Aorta (tissue), 5 donors: ENCODE measurements around the gene NKTR. TPM values are rescaled to one million over a fixed set of nuclear protein-coding genes. Genes with fewer than 3 reads are reported as not detected.

Experiments used
- ATAC-seq: fragments of 200-7000 bp; cut with Tn5 transposase; one replicate; pipeline ENCODE4 v1.9.1; 2022; ENCODE audit warnings: moderate library complexity; ENCODE audit not compliant: low FRiP score
- DNase-seq, 2 donors: peaks; one replicate each; pipeline ENCODE4 v3.0.0-alpha.2; 2020
- H3K27ac ChIP-seq, 2 donors: one replicate each; pipeline ENCODE4 v1.5.1; 2013; ENCODE audit warnings: low read length in 2 of 2, mild to moderate bottlenecking in 2 of 2, moderate library complexity in 2 of 2, control low read depth in 1 of 2, inconsistent platforms in 1 of 2, low read depth in 1 of 2
- H3K27me3 ChIP-seq, 2 donors: one replicate each; pipeline ENCODE4 v1.6.1; 2013; ENCODE audit warnings: control low read depth in 1 of 2, low read length in 1 of 2, mild to moderate bottlenecking in 1 of 2, moderate library complexity in 1 of 2; ENCODE audit not compliant: insufficient read depth in 2 of 2, control insufficient read depth in 1 of 2
- H3K36me3 ChIP-seq, 2 donors: one replicate each; pipeline ENCODE4 v1.6.1; 2013; ENCODE audit warnings: control low read depth in 1 of 2, low read length in 1 of 2, mild to moderate bottlenecking in 1 of 2; ENCODE audit not compliant: insufficient read depth in 2 of 2, control insufficient read depth in 1 of 2
- H3K4me1 ChIP-seq, 2 donors: one replicate each; pipeline ENCODE4 v1.6.1; 2013; ENCODE audit warnings: low read length in 2 of 2, control low read depth in 1 of 2, mild to moderate bottlenecking in 1 of 2, moderate library complexity in 1 of 2; ENCODE audit not compliant: insufficient read depth in 2 of 2, control insufficient read depth in 1 of 2
- H3K4me3 ChIP-seq, 2 donors: one replicate each; pipeline ENCODE4 v1.5.1; 2013; ENCODE audit warnings: low read length in 2 of 2, control low read depth in 1 of 2, mild to moderate bottlenecking in 1 of 2
- H3K9me3 ChIP-seq: one replicate; pipeline ENCODE4 v1.6.1; 2013; ENCODE audit warnings: mild to moderate bottlenecking, low read length; ENCODE audit not compliant: control insufficient read depth
- WGBS, 2 donors: extraction: QIAGEN DNeasy Blood & Tissue Kit; methylation state at CpG; one replicate each; pipeline ENCODE4 v1.1.7; 2013; 5-methylcytosine and 5-hydroxymethylcytosine counted together
- intact Hi-C, 2 donors: fragments of 100-400 bp; cut with DNase I; formaldehyde crosslinking; loops; one replicate each; pipeline versions ENCODE4 v1.14.2 to v1.15.0; 2022
- polyA plus RNA-seq, 2 donors: library from polyadenylated mRNA; stranded (reverse); fragments of 200-250 nt; gene quantifications; one replicate each; pipeline ENCODE4 v1.2.3, GENCODE V29; 2013
- total RNA-seq, 2 donors: library from RNA; stranded (reverse); fragmentation: NEBNext Ultra II Directional; extraction: Animal tissue kit (Norgen Biotek cat#: 25700); gene quantifications; one replicate each; pipeline ENCODE4 v1.2.1, GENCODE V29; 2021
- donor health status: healthy with polysubstance abuse.
- donor health status: Bipolar disorder and iron deficiency.
- donor health status: DM: no; HTN: no; CAD: no.
- donor health status: DM: no; HTN: no; CAD: no.
- donor health status: DM: yes; HTN: yes; CAD: no.

The NKTR gene
- total and polyA plus RNA-seq, 4 donors: 6.1 to 163 (median 78.1) TPM

DNA sequence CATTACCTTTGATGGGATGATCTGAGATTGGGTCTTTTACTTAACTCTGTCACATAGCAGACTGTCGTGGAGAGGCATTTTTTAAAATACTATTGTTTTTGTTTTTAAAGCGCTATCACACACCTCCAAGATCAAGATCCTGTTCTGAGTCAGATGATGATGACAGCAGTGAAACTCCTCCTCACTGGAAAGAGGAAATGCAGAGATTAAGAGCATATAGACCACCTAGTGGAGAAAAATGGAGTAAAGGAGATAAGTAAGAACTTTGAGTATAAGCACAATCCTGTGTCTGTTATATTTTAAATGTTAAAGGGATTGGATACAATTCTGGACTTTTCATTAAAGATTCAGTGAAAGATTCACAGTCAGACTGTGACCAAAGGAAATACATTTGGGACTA lies 34.6 kb downstream of the NKTR start:
- Histone ChIP-seq H3K4me1 (peaks cover 0 to 7% of the 10 kb centered on the region in 2 donors), H3K4me3 (no peak overlapping the region), H3K27me3 (no peaks in the 10 kb centered on the region), H3K9me3 (no peaks in the 10 kb centered on the region), H3K27ac (no peak overlapping the region), H3K36me3 (peaks cover 5 to 27% of the 10 kb centered on the region in 2 donors)
- 84 to 89% methylated on average over 2 of the region's 2 CpGs for WGBS, 2 donors
- no peak for ATAC-seq
- intact Hi-C loops: no loop called here
- no peak for DNase-seq

DNA sequence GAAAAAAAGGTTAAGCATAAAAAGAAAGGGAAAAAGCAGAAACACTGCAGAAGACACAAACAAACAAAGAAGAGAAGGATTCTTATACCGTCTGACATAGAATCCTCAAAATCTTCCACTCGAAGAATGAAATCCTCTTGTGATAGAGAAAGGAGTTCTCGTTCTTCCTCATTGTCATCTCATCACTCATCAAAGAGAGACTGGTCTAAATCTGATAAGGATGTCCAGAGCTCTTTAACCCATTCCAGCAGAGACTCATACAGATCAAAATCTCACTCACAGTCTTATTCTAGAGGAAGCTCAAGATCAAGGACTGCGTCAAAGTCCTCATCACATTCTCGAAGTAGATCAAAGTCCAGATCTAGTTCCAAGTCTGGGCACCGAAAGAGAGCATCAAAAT lies 36.5 kb downstream of the NKTR start:
- no peaks in the 10 kb centered on the region for H3K27me3 ChIP-seq
- H3K4me3 ChIP-seq: no peak overlapping the region
- H3K4me1 ChIP-seq: peaks cover 0 to 7% of the 10 kb centered on the region in 2 donors
- no peak for DNase-seq
- H3K27ac ChIP-seq: no peak overlapping the region
- no peak for ATAC-seq
- intact Hi-C loops: no loop called here
- H3K36me3 ChIP-seq: peaks cover 6 to 24% of the 10 kb centered on the region in 2 donors
- H3K9me3 ChIP-seq: no peaks in the 10 kb centered on the region
- 81 to 82% methylated on average over 6 of the region's 6 CpGs for WGBS, 2 donors

GRCh38 chr3:42638339-42638842 lies 37.9 kb downstream of the NKTR start:
- H3K4me1 ChIP-seq: peaks cover 0 to 7% of the 10 kb centered on the region in 2 donors

DNA sequence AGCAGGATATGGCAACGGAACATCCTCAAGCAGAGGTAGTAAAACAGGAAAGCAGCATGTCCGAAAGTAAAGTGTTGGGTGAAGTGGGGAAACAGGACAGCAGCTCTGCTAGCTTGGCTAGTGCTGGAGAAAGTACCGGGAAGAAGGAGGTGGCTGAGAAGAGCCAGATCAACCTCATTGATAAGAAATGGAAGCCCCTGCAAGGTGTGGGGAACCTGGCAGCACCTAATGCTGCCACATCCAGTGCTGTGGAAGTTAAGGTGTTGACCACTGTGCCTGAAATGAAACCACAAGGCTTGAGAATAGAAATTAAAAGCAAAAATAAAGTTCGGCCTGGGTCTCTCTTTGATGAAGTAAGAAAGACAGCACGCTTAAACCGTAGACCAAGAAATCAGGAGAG lies 38.7 kb downstream of the NKTR start:
- no peak for ATAC-seq
- H3K27me3 ChIP-seq: no peaks in the 10 kb centered on the region
- H3K27ac ChIP-seq: peak overlapping the region in 1 of 2 donors; percentile 76
- H3K9me3 ChIP-seq: no peaks in the 10 kb centered on the region
- intact Hi-C loops: no loop called here
- 85 to 90% methylated on average over 6 of the region's 6 CpGs for whole genome bisulfite sequencing, 2 donors
- H3K36me3 ChIP-seq: peaks cover 6 to 24% of the 10 kb centered on the region in 2 donors
- H3K4me3 ChIP-seq: no peak overlapping the region
- peaks cover 0 to 7% of the 10 kb centered on the region in 2 donors for H3K4me1 ChIP-seq
- DNase-seq: no peak

More at GRCh38 chr3:42638339-42638842, 37.9 kb downstream of the NKTR start:
- ATAC-seq (no peak), DNase-seq (no peak)
- intact Hi-C loops: no loop called here
- no peak overlapping the region for H3K27ac ChIP-seq
- H3K9me3 ChIP-seq: no peaks in the 10 kb centered on the region
- H3K27me3 ChIP-seq: no peaks in the 10 kb centered on the region
- 70 to 73% methylated on average over 6 of the region's 6 CpGs for WGBS, 2 donors
- peaks cover 6 to 24% of the 10 kb centered on the region in 2 donors for H3K36me3 ChIP-seq
- H3K4me3 ChIP-seq: no peak overlapping the region

- ATAC-seq (no peak), DNase-seq (no peak)
- no peaks in the 10 kb centered on the region for H3K27me3 ChIP-seq
- no peaks in the 10 kb centered on the region for H3K9me3 ChIP-seq
- intact Hi-C loops: no loop called here
- H3K4me1 ChIP-seq: peaks cover 0 to 7% of the 10 kb centered on the region in 2 donors
- no peak overlapping the region for H3K4me3 ChIP-seq
- H3K27ac ChIP-seq: no peak overlapping the region
- peaks cover 9 to 24% of the 10 kb centered on the region in 2 donors for H3K36me3 ChIP-seq
Observed at GRCh38 chr3:42640129-42640528, 39.6 kb downstream of the NKTR start.

- WGBS, 2 donors: 79 to 85% methylated on average over 6 of the region's 6 CpGs
- Histone ChIP-seq H3K36me3 (peaks cover 9 to 24% of the 10 kb centered on the region in 2 donors), H3K4me3 (no peak overlapping the region)
Observed at GRCh38 chr3:42640771-42641370, 40.4 kb downstream of the NKTR start.

DNA sequence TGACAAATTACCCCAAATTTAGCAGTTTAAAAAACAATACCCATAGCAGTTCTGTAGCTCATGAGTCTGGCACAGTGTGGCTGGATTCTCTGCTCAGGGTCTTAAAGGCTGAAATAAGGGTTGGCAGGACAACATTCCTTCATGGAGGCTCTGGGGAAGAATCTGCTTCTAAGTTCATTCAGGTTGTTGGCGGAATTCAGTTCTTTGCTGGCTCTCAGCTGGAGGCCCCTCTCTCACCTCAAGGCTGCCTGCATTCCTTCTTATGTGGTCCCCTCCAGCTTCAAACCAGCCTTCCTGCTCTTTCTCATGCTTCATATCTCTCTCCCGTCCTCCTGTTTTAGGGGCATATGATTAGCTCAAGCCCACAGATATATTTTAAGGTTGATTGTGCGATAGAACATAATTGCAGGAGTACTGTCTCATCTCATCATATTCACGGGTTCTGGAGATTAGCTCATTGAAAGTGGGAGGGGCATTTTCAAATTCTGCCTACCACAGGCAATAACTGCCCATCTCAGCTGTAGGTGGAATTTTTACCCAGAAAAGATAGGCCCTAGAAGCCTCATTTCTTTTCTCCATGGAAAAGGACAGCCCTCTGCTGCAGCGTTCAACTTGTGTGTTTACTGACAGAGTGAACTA lies 47.5 kb downstream of the NKTR start:
- Histone ChIP-seq H3K9me3 (no peaks in the 10 kb centered on the region), H3K4me3 (no peak overlapping the region), H3K4me1 (peaks cover 0 to 2% of the 10 kb centered on the region in 2 donors), H3K27ac (no peak overlapping the region), H3K27me3 (no peaks in the 10 kb centered on the region), H3K36me3 (peaks cover 0 to 5% of the 10 kb centered on the region in 2 donors)
- ATAC-seq (no peak), DNase-seq (no peak)
- intact Hi-C loops: no loop called here
- WGBS, 2 donors: 68 to 71% methylated on average over 5 of the region's 5 CpGs

More at GRCh38 chr3:42640771-42641370, 40.4 kb downstream of the NKTR start:
- ATAC-seq (no peak), DNase-seq (no peak)
- Histone ChIP-seq H3K4me1 (peaks cover 0 to 7% of the 10 kb centered on the region in 2 donors), H3K9me3 (no peaks in the 10 kb centered on the region), H3K27me3 (no peaks in the 10 kb centered on the region), H3K27ac (no peak overlapping the region)
- intact Hi-C loops: no loop called here

- H3K4me3 ChIP-seq: no peak overlapping the region
- no peak for ATAC-seq
- intact Hi-C loops: no loop called here
- H3K4me1 ChIP-seq: peaks cover 0 to 2% of the 10 kb centered on the region in 2 donors
- WGBS, 2 donors: 6 to 13% methylated on average over 2 of the region's 2 CpGs
- no peaks in the 10 kb centered on the region for H3K9me3 ChIP-seq
- peaks cover 0 to 5% of the 10 kb centered on the region in 2 donors for H3K36me3 ChIP-seq
- H3K27ac ChIP-seq: no peak overlapping the region
- no peaks in the 10 kb centered on the region for H3K27me3 ChIP-seq
- DNase-seq: no peak
Observed at GRCh38 chr3:42649006-42649405, 48.5 kb downstream of the NKTR start.

DNA sequence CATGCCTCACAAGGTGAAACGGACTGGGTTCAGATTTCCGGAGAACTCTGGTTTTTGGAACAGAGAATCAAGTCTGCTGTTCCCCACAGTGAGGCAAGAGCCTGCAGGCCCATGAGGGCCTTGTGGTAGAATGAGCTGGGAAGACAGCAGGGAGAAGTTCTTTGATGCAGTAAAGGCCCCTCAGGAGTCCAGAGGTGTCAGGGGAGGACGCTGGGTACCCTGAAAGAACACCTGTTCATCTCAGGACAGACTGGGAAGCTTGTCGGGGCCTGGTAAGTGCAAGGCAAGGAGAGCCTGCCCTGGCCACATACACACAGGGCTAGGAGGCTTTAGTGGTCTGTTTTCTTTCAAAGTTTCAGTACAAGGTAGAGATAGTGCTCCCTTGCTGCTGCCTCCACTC lies 49.3 kb downstream of the NKTR start:
- Histone ChIP-seq H3K27ac (peak overlapping the region in 1 of 2 donors; percentile 60), H3K9me3 (no peaks in the 10 kb centered on the region), H3K36me3 (peaks cover 0 to 2% of the 10 kb centered on the region in 2 donors), H3K4me1 (peaks cover 0 to 2% of the 10 kb centered on the region in 2 donors), H3K27me3 (no peaks in the 10 kb centered on the region), H3K4me3 (no peak overlapping the region)
- intact Hi-C loops: loop anchor here in 1 of 2 donors (5.0 kb wide), 1 partner anchor 47 kb away; the partner anchor contains the start of gene NKTR
- WGBS, 2 donors: 88 to 89% methylated on average over 4 of the region's 4 CpGs
- DNase-seq: no peak
- no peak for ATAC-seq
